ENCODE data around the gene CCDC74B.
"Not testable (repeated sequence)": the region's sequence is repeated elsewhere in the genome, so short reads cannot be mapped to it uniquely, and the experiment has no call there.

CCDC74B gene

GRCh38 chr2:130169896-130170295 is 25.0 kb upstream of the CCDC74B start:
- no peak for DNase-seq
- H3K4me3 ChIP-seq (ENCODE audit: low read depth, low read length): no peak overlapping the region
- H3K4me1 ChIP-seq: no peaks in the 10 kb centered on the region
- H3K9me3 ChIP-seq: no peaks in the 10 kb centered on the region
- peaks cover 2% of the 10 kb centered on the region; the same call in 1 of the 2 replicates for H3K36me3 ChIP-seq
- no peak for TF ChIP-seq CTCF (IDR thresholded peaks at IDR 0.05; ENCODE audit: low read depth, low read length)
- H3K27me3 ChIP-seq: no peaks in the 10 kb centered on the region

GRCh38 chr2:130169163-130169562 is 24.3 kb upstream of the CCDC74B start:
- not testable (repeated sequence) for H3K27me3 ChIP-seq; H3K36me3 ChIP-seq; H3K9me3 ChIP-seq; H3K4me3 ChIP-seq (ENCODE audit: low read depth, low read length); DNase-seq; H3K4me1 ChIP-seq

- not testable (repeated sequence) for H3K4me3 ChIP-seq (ENCODE audit: low read depth, low read length); H3K36me3 ChIP-seq
Observed at GRCh38 chr2:130166611-130167010, 21.7 kb upstream of the CCDC74B start.

GRCh38 chr2:130165293-130166016 is 20.5 kb upstream of the CCDC74B start:
- H3K4me1 ChIP-seq: no peaks in the 10 kb centered on the region
- DNase-seq: no peak
- H3K9me3 ChIP-seq: no peaks in the 10 kb centered on the region
- peaks cover 2% of the 10 kb centered on the region; the same call in 1 of the 2 replicates for H3K36me3 ChIP-seq
- H3K4me3 ChIP-seq (ENCODE audit: low read depth, low read length): no peak overlapping the region
- H3K27me3 ChIP-seq: no peaks in the 10 kb centered on the region
- no peak for TF ChIP-seq CTCF (IDR thresholded peaks at IDR 0.05; ENCODE audit: low read depth, low read length)

More at GRCh38 chr2:130166611-130167010, 21.7 kb upstream of the CCDC74B start:
- not testable (repeated sequence) for H3K4me1 ChIP-seq, H3K27me3 ChIP-seq, H3K9me3 ChIP-seq, DNase-seq

- Histone ChIP-seq H3K4me1 (no peaks in the 10 kb centered on the region), H3K4me3 (ENCODE audit: low read depth, low read length) (no peak overlapping the region), H3K27me3 (no peaks in the 10 kb centered on the region), H3K9me3 (no peaks in the 10 kb centered on the region), H3K36me3 (peaks cover 2% of the 10 kb centered on the region; the same call in 1 of the 2 replicates)
- no peak for TF ChIP-seq CTCF (IDR thresholded peaks at IDR 0.05; ENCODE audit: low read depth, low read length)
- no peak for DNase-seq
Observed at GRCh38 chr2:130162968-130163367, 18.1 kb upstream of the CCDC74B start.

GRCh38 chr2:130162486-130162885 is 17.6 kb upstream of the CCDC74B start:
- DNase-seq; H3K9me3 ChIP-seq; H3K4me3 ChIP-seq (ENCODE audit: low read depth, low read length); H3K4me1 ChIP-seq; H3K36me3 ChIP-seq; H3K27me3 ChIP-seq: not testable (repeated sequence)

GRCh38 chr2:130160838-130161705 is 16.2 kb upstream of the CCDC74B start:
- not testable (repeated sequence) for H3K4me1 ChIP-seq; H3K9me3 ChIP-seq; H3K36me3 ChIP-seq; H3K27me3 ChIP-seq; H3K4me3 ChIP-seq (ENCODE audit: low read depth, low read length)
- TF ChIP-seq CTCF (IDR thresholded peaks at IDR 0.05; ENCODE audit: low read depth, low read length): peak; percentile 27
- DNase-seq: peak; percentile 63

Measured in BE2C (cell line).